Measurements from ENCODE around the gene NPHS1. TPM values are rescaled to one million over a fixed set of nuclear protein-coding genes. Genes with fewer than 3 reads are reported as not detected.

Gene NPHS1
- polyA plus RNA-seq, 1 donor from 2014 or later, result 0.05 TPM

GRCh38 chr19:35787227-35787799 is 65.0 kb downstream of the NPHS1 start:
- TF ChIP-seq EP300 (conservative IDR thresholded peaks at IDR 0.05; ENCODE audit: poor library complexity, severe bottlenecking) (no peak), POLR2AphosphoS5 (IDR thresholded peaks at IDR 0.05) (no peak), RAD21 (conservative IDR thresholded peaks at IDR 0.05) (no peak), TAF1 (IDR thresholded peaks at IDR 0.05; ENCODE audit: low read depth) (no peak), EZH2 (IDR thresholded peaks at IDR 0.05; ENCODE audit: borderline replicate concordance, insufficient read depth, low read length, poor library complexity, severe bottlenecking) (no peak), CTCF (IDR thresholded peaks at IDR 0.05; ENCODE audit: poor library complexity, severe bottlenecking) (no peak), MXI1 (conservative IDR thresholded peaks at IDR 0.05; ENCODE audit: poor library complexity, severe bottlenecking) (no peak), REST (IDR thresholded peaks at IDR 0.05; ENCODE audit: borderline replicate concordance) (no peak), SMC3 (conservative IDR thresholded peaks at IDR 0.05; ENCODE audit: poor library complexity) (no peak)

GRCh38 chr19:35786299-35787160 is 65.8 kb downstream of the NPHS1 start:
- Histone ChIP-seq H3K36me3 (ENCODE audit: insufficient read depth, low read length) (no peaks in the 10 kb centered on the region), H3K4me3 (ENCODE audit: low read length) (no peak overlapping the region), H3K9ac (ENCODE audit: low read length) (no peak overlapping the region), H2AFZ (ENCODE audit: low read depth, low read length) (no peak overlapping the region), H3K4me2 (ENCODE audit: low read length) (no peak overlapping the region), H4K20me1 (ENCODE audit: insufficient read depth) (no peaks in the 10 kb centered on the region), H3K79me2 (replicated peaks; ENCODE audit: insufficient read depth, low read length) (no peaks in the 10 kb centered on the region), H3F3A (ENCODE audit: insufficient read depth, low read length, poor library complexity, severe bottlenecking) (no peaks in the 10 kb centered on the region), H3K9me3 (ENCODE audit: low read length) (no peaks in the 10 kb centered on the region), H3K27ac (ENCODE audit: low read length) (no peak overlapping the region), H3K9me2 (ENCODE audit: insufficient read depth, low read length) (no peaks in the 10 kb centered on the region), H3K27me3 (ENCODE audit: insufficient read depth, low read depth, low read length) (no peaks in the 10 kb centered on the region)
- TF ChIP-seq EZH2 (IDR thresholded peaks at IDR 0.05; ENCODE audit: borderline replicate concordance, insufficient read depth, low read length, poor library complexity, severe bottlenecking), result no peak
- no peak for TF ChIP-seq MXI1 (conservative IDR thresholded peaks at IDR 0.05; ENCODE audit: poor library complexity, severe bottlenecking)
- no peak for TF ChIP-seq POLR2AphosphoS5 (IDR thresholded peaks at IDR 0.05)
- no peak for TF ChIP-seq CTCF (IDR thresholded peaks at IDR 0.05; ENCODE audit: poor library complexity, severe bottlenecking)
- TF ChIP-seq RAD21 (conservative IDR thresholded peaks at IDR 0.05), result no peak
- TF ChIP-seq TAF1 (IDR thresholded peaks at IDR 0.05; ENCODE audit: low read depth), result no peak
- TF ChIP-seq REST (IDR thresholded peaks at IDR 0.05; ENCODE audit: borderline replicate concordance), result no peak

More at GRCh38 chr19:35787227-35787799, 65.0 kb downstream of the NPHS1 start:
- Histone ChIP-seq H3K4me2 (ENCODE audit: low read length) (no peak overlapping the region), H3K4me3 (ENCODE audit: low read length) (no peak overlapping the region), H3K27ac (ENCODE audit: low read length) (no peak overlapping the region), H3K9me3 (ENCODE audit: low read length) (no peaks in the 10 kb centered on the region), H3K9ac (ENCODE audit: low read length) (no peak overlapping the region), H3K27me3 (ENCODE audit: insufficient read depth, low read depth, low read length) (no peaks in the 10 kb centered on the region), H3K36me3 (ENCODE audit: insufficient read depth, low read length) (no peaks in the 10 kb centered on the region), H3F3A (ENCODE audit: insufficient read depth, low read length, poor library complexity, severe bottlenecking) (no peaks in the 10 kb centered on the region), H3K79me2 (replicated peaks; ENCODE audit: insufficient read depth, low read length) (no peaks in the 10 kb centered on the region), H4K20me1 (ENCODE audit: insufficient read depth) (no peaks in the 10 kb centered on the region), H2AFZ (ENCODE audit: low read depth, low read length) (no peak overlapping the region), H3K9me2 (ENCODE audit: insufficient read depth, low read length) (no peaks in the 10 kb centered on the region)

All from neural cell (in vitro differentiated cells).